ENCODE data around the gene IFNK.

IFNK gene

DNA sequence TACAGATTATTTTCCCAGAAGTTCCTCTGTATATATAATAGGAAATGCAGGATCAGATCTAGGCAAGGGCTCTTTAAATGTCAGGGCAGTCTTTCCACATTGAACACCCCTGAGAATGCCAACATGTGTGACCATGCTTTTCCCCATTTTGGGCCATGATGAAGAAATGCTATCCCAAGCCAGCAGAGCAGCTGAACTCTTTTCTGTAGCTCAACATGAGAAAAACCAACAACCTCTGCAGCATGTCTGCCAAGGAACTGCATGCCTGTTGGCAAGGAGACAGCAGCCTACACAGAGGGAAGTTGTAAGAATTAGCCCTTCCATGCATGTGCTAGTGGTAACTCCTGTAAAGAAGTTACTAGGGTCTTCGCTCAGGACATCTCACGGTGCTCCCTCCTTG, 9.5 kb upstream of the IFNK start:
- DNase-seq: no peak

DNA sequence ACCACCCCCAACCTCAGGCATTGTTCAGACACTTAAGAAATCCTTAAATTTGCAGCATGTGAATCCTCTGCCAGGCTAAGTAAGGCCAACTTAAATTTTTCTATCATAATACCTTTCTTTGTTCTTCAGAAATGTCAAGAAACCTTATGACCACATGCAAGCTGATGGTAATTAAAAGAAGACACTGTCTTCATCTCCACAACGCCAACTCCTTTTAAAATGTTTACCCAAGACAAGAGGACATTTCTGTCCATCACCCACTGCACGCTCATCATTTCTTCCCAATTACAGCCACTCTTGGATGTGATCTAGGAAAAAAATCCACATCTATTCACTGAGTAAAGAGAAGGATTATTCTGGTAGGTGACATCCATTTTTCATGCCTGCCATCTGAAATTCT, 6.1 kb upstream of the IFNK start:
- no peak for DNase-seq

DNA sequence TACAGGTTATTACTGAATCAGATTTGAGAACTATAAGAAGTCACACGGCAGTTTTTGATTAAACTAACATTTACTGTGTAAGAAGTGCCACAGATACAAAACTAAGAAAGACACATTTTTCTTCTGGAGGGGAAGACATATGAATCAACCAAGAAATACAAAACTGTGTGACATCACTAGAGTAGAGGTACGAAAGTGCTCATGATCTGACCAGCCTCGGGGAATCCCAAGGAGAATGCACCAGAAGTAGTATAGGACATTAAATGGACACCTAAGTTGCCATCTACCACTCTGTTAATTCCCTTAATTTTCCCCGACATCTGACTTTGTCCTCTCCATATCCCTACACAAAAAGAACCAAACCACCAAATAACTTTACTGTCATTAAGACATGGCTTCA, 5.3 kb upstream of the IFNK start:
- DNase-seq: no peak

DNA sequence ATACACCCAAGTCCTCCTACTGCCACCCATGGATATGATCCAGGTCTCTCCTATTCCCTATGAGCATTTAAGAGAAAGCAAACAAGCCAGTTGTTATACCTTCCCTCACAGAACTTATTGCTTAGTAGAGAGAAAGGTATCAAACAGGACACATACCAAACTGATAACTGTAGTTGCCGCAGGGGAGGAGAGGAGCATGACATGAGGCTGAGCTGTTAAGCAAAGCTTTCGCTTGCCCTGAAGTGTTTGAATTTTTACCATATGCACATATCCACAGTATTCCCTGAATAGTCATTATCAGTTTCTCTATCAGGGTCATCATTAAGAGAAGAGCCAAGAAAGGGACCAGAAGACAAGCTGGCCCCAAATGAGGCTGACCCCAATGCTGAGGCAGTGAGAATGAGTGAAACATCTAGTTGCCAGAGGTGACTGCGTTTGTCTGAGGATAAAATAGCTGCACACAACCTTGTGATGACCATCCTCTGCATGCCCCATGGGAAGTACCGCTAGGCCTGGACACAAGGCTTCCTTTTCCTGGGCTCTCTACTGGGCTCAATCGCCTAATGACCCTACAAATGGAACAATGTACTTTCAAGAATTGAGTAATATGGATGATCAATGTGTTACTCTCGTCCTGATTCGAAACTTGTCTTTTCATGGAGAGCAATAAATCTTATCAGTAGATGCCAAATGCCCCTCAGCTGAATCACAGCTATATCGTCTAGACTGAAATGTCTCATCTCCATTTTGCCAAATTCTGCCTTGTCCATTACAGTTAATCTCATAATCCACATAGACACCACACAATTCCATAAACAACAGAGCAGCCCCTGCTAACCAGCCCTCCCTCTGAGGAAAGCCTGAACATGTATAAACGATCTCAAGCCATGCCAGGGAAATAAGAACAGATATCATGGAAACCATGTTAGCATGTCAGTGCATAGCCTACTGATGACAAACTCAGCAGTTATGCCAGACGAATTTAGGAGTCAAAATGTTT, 4.3 kb upstream of the IFNK start:
- no peak for DNase-seq

DNA sequence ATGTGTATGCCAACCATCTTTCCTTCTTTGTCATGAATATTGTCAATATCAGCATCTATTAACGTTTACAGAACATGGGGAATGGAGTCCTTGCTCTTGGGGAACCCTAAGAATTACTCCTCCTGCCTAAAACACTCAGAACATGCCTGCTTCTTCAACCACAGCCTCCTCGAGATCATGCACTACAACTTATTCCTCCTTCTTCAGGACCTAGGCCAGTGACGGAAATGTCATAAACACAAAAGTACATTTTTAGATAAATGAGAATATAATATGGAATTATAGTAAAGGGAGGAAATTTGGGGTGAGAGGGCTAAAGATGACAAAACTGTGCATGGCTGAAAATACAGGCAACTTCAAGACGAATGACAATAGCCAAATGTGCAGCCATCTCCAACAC, 3.1 kb upstream of the IFNK start:
- DNase-seq: no peak

DNA sequence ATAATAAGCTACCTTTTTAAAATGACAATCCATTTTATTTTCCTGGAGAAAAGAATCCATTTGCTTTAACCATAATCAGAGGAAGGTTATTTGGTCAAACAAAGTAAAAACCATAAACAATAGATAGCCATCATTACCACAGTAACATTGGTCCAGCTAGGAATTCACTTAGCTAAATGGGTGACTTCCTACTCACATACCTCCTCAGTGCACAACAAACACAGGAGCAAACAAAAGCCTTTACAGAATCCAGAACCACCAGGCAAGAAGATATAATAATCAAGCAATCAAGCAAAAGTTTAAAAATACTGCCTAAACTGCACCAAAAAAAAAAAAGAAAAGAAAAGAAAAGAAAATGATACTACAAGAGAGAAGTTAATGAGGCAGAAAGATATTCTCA, 949 bp upstream of the IFNK start:
- DNase-seq: no peak

DNA sequence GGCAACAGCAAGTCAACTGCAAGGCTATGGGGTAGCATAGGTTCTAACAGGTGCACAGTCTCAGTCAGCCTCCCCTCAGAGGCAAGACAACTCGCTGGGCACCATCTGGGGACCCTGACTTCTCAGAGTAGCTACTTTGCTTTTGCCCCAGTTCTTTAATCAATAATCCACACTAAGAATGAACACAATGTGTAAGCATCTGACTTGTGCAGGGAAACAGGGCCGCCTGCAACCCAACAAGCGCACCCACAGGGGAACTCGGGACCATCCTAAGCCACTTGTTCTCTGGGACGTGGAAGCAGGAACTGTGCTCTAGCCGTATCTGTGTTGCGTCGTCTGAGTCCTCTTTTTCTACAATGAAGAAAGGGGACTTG, 3.6 kb downstream of the IFNK start:
- no peak for DNase-seq

DNA sequence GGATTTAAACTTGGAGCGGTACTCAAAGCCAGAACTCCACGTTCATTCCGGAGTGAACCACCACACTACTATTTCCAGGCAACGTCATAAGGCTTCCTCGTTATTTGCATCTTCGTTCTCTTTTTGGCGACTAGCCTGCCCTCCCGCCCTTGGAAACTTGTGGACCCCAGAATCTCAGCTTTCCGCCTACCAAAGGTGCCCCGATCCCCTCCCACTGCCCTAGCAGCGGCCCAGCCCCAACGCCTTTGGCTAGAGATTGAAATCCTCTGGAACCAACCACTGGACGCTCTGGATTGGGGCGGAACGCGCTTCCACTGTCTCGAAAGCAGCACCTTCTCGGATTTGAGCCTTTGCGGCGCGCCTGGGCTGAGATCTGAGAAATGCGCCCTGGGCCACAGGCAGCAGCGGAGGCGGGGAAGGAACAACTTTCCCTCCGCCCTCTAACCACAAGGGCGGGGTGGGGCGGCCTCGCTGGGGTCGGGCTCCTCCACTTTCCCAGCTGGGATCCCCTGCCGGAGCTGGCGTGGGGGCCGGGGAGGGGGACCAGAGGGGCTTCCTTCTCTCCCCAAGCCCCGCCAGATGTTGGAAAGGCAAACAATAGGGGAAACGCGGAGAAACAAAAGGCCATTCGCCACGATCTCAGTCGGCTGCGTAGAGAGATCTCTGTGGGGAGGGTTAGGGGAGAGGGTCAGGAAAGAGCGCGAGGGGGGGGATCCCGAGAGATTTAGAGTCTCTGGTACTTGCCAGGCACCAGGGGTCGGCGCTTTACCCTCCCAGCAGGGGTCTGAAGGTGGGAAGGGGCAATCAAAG, 4.2 kb downstream of the IFNK start:
- peak; percentile 57 for DNase-seq

DNA sequence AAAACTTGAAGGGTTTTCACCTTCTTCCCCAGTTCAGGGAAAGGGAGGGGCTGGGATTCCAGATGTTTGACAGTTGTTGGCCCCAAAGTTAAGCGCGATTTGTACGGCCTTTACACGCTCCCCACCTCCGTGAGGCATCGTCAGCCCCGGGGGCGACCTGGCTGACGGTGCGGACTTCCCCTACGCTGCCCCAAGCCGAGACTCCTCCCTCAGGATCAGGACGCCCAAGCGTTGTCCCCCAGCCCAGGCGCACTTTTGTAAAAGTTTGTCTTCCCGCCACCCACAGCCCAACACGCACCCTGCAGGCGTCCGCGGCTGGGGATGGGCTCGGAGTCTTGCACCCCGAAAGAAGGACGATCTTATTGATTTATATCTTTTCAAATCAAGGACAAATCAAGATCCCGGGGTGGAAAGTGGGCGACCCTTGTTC, 4.8 kb downstream of the IFNK start:
- peak; percentile 41 for DNase-seq

DNA sequence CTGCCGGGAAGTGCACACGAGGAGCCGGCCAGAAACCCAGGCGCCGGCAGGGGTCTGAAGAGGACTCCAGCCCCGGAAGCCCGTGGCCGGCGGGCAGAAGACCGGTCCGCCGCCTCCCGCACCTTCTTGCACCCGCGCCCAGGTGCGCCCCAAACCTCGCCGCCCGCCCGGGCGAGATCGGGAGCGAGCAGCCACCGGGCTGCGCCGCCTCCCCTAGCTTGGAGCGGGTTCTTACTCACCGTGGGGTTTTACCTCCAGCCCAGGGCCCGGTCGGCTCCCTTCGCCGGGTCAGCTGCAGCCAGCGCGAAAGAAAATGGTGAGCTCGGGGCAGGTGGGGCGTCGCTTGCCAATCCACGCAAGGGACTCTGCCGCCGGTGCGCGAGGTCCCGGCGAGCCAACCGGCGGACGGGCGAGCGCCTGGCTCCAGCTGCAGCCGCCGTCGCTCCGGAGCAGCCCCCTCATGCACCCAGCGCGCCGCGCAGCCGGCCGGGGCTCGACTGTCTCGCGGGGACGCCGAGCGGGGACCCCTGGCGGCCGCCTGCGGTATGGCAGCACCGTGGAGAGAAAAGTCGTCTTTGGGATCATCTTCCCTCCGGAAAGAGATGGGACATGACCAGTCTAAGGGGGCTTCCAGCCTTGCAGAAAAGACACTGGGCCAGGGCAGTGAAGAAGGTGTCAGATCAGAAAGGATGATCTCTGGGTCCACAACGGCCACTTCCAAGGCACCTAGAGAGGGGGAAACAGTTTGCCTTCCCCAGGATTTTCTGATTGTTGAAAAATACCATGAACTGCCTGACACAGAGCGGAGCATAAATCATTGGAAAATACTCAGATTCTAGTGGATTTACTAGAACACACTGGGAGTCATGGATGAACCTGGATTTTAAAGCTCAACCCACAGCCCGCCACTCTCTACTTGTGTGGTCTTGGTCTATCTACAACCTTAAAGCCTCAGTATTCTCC, 5.5 kb downstream of the IFNK start, which contains the start of gene MOB3B:
Gene MOB3B (minus strand): TSS at position 499 of the 963 bp plus-strand sequence. CDS start 74,264 bp downstream, outside the sequence.
- DNase-seq: peak; percentile 74

DNA sequence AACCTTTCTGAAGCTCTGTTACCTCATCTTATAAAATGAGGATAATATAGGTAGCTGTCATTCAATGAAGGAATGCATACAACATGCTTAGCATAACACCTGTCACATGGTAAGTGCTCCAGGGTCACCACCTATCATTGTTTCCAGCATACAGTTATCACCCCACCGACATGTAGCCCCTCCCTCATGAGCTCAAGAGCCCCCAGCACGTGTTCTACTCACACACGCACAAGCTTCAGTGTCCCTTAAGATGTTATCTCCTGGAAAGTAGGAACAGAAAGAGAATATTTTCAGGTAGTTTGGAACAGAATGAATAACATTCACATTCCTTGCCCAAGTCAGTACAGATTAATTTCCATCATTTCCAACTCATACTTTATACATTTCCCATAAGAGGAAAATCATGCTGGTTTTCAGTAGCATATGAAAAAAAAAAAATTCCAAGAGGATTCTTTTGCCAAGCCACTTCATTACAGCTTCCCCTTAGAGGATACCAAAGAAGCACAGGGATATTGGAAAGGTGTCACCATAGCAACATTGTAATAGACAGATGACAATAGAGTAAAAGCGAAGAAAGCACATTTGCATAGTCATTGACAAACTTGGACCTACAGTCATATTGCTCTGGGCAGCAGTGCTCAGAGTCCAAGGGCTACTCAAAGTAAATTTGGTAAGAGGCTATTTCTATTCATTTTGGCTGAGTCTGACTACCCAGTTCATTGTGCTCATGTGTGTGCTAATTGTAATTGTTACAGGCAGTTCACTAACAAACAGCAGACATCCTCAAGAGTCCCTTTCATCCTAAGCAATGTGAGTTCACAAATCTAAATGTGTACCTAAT, 7.0 kb downstream of the IFNK start:
- no peak for DNase-seq

DNA sequence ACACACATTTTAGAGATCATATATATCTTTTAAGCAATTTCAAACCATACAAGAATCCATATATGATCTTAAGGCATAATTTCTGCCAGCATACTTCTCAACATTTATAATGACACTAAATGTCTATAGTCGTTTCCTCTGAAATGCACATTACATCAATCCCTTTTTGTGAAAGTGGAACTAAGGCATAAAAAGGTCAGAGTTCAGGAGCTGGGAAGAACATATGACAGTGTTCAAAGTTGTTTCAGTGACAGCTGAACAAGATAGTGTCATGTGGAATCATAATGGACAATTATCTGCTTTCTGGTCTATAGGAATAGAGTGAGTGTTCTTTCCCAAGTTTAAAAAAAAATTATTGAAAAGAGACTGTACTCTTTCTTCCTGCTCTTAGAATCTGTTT, 8.0 kb downstream of the IFNK start:
- DNase-seq: no peak

DNA sequence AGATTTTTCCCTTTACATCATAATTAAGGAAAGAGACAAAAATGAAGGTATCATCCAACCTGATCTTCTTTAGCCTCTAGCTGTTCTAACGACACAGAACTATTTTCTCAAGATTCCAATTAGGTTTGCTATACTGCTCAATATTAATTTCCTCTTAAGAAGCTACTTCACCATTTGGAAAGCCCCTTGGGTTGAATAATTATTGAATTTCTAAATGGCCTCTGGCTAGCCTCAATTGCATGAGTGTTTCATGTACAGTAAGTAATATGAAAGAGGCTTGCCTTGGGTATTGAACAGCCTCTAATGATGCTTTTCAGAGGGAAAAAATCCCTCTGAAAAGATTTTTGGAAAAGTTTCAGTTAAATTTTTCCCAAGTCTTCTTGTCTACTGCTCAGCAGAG, 9.2 kb downstream of the IFNK start:
- DNase-seq: no peak

DNA sequence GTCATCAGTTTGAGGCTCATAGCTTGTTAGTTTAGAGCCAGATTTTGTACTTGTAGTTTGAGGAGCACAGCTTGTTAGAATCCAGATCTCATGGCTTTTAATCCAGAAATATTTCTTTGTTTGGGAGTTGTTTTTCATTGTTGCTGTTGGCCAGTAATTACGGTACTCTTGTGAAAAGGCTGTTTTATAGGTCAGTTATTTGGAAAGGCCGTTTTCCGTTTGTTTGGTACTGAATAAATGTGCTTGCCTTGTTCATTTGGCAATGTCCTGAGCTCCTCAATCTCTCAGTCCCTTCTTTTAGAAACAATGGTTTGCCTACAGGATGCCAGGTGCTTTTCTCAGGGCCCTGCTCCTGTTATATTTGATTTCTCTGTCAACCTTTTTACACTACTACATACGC, 10.0 kb downstream of the IFNK start:
- no peak for DNase-seq

DNA sequence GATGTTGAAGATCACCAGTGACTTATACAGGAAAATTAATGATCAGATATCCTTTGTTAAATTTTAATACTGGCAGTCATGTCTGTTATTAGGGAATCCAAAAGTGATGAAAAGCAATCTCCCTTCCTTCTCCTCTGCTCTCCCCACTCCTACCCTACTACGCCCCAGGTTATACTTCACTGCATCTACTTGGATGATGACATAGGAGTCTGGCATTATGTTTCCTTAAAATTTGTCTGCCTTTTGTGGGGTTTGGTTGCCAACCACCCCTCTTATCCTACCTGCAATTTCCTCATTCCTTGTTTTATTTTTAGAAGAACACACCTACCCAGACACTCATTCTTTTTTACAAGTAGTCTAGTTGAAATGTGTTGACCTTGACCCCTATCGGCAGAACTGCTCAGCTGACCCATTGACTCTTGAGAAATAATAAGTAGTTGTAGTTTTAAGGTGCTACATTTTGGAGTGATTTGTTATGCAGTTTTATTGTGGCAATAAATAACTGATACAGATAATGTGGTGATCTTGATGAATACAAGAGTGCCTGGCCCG, 10.6 kb downstream of the IFNK start:
- DNase-seq: no peak

DNA sequence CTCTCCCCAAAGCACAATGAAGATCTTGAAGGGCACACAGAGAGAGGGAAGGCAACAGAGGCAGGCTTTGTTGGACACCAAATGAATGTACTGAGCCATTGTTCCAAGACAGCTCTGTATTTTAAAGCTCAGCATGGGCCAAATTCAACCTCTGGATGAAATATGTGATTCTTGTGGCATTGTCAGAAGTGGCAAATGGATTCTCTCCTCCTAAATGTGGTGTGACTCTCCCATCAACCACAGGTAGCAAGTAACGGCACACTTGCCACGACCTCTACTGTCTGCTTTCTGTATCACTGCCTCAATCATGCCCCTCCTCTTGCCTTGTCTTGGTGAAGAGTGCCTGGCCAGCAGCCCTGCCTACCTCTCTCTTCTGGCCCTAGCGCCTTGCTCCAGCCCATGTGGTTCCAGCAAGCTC, 11.6 kb downstream of the IFNK start:
- peak; percentile 5 for DNase-seq

DNA sequence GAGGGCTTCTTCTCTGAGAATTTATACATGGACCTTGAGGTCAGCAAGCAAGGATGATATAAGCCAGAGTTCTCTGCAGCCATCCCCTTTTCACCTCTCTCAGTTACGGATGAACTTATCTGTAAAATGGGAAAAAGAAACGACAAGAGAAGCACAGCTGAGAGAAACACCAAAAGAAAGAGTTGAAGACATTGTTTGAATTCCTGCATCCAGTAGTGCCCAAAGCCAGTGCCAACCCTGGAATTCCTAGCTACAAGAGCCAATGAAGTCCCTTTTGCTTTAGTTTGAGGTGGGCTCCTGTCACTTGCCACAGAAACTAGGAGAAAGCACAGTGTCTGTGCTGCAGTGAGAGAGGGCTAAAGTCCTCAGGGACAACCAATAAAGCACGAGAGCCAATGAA, 12.1 kb downstream of the IFNK start:
- DNase-seq: no peak

DNA sequence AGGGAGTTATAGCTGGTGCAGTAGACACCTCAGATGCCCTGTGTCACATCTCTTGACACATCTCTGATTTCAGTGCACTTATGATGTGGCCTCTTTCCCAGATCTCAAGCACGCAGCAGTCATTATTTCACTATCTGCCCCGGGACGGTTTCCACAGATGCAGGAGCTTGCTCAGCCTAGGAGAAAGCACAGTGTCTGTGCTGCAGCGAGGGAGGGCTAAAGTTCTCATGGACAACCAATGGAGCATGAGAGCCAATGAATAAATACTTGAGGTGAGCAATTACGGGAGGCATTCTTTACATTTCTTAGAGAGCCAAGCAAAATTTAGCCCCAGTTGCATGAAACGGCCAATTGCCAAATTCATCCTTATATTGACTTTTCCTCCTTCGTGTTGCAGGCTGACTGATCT, 12.9 kb downstream of the IFNK start:
- no peak for DNase-seq

DNA sequence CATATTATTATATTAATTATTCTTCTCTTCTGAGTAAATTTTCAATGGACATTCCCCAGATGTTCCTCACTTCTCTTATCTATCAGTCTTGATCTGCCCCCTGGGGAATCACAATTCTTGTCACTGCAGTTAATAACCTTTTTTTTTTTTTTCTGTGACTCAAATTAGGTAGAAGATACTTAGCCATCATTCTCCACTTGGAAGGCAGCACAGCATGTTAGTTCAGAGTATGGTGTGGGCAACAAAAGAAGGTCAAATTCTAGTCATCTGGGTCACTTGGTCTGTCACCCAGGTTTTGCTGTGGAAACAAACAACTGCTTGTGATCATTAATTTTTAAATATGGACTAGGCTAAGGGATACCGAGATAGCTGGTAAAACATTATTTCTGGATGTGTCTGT, 13.7 kb downstream of the IFNK start:
- DNase-seq: no peak

DNA sequence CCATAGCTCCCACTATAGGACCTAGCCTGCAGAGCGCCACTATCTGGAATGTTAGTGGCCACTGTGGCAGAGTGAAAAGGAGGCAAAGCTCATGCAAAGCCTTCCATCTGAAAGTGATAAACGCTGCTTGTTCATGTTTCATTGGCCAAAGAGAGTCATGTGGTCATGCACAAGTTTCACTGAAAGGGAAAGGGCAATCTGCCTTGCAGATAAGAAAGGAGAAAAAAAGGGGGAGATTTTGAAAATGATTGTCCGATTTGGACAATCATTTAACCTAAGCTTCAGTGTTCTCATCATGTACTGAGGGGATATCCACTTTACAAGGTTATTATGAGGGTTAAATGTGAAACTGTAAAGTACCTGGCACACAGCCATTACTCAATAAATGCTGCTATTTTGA, 14.6 kb downstream of the IFNK start:
- no peak for DNase-seq

Measured in activated CD4-positive, alpha-beta T cell treated with anti-CD3 and anti-CD28 coated beads, Interleukin-2, amount 50 U/mL, for 16 hours (primary cell).